K562 (cell line): ENCODE results near the gene C19orf85. TPM values are rescaled to one million over a fixed set of nuclear protein-coding genes. Genes with fewer than 3 reads are reported as not detected.

Experiments used
- ATF1 ChIP-seq, 2 experiments: fragments of 450-650 bp in 1 of 2; IDR thresholded peaks; 2 replicates each; pipeline ENCODE4 v1.6.1; 2016; ENCODE audit warnings: missing compliant biosample characterization in 1 of 2, missing genetic modification characterization in 1 of 2
- MAZ ChIP-seq, 2 experiments: fragments of 450-650 bp in 1 of 2; sonication (generic) in 1 of 2; formaldehyde crosslinking; IDR thresholded peaks in 1 of 2; conservative IDR thresholded peaks in 1 of 2; 2 replicates each; pipeline versions ENCODE4 v1.4.0 to v1.5.0; 2020; ENCODE audit warnings: mild to moderate bottlenecking in 1 of 2, missing genetic modification reagents in 1 of 2
- MNT ChIP-seq, 2 experiments: fragments of 450-650 bp; conservative IDR thresholded peaks; 2 replicates each; pipeline ENCODE4 v1.6.1; 2017; ENCODE audit warnings: mild to moderate bottlenecking in 2 of 2, moderate library complexity in 2 of 2
- OTX1 ChIP-seq: fragments of 450-650 bp; formaldehyde crosslinking; IDR thresholded peaks from 2 replicates; pipeline ENCODE4 v1.4.0; 2022; ENCODE audit warnings: mild to moderate bottlenecking
- POLR2A ChIP-seq: fragments of 450-650 bp; conservative IDR thresholded peaks from 2 replicates; pipeline ENCODE4 v1.6.1; 2016
- RB1 ChIP-seq: fragments of 450-650 bp; IDR thresholded peaks from 2 replicates; pipeline ENCODE4 v1.6.1; 2017; ENCODE audit warnings: low read depth, mild to moderate bottlenecking
- SMARCB1 ChIP-seq: IDR thresholded peaks from 2 replicates; pipeline ENCODE4 v1.6.1; 2011; ENCODE audit warnings: improper control_type of control experiment, low read depth; ENCODE audit not compliant: insufficient read length
- ZBTB5 ChIP-seq: fragments of 450-650 bp; IDR thresholded peaks from 2 replicates; pipeline ENCODE4 v1.6.1; 2017; ENCODE audit warnings: antibody characterized with exemption
- ZNF23 ChIP-seq: fragments of 250-450 bp; sonication (Bioruptor Pico); IDR thresholded peaks from 2 replicates; pipeline ENCODE4 v1.4.0; 2020; ENCODE audit warnings: mild to moderate bottlenecking
- ZNF232 ChIP-seq: sonication (generic); formaldehyde crosslinking; IDR thresholded peaks from 2 replicates; pipeline ENCODE4 v1.8.0; 2022; ENCODE audit warnings: mild to moderate bottlenecking, missing genetic modification reagents
- ZNF408 ChIP-seq: fragments of 250-450 bp; sonication (Bioruptor Pico); IDR thresholded peaks from 2 replicates; pipeline ENCODE4 v1.4.0; 2020; ENCODE audit warnings: low read depth, mild to moderate bottlenecking, moderate library complexity
- ZNF780A ChIP-seq: fragments of 250-450 bp; sonication (Bioruptor Pico); IDR thresholded peaks from 2 replicates; pipeline ENCODE4 v1.5.0; 2021; ENCODE audit warnings: mild to moderate bottlenecking
- polyA plus RNA-seq, 8 experiments: library from polyadenylated mRNA; depleted of rRNA in 4 of 8; stranded (reverse) in 5 of 8; unstranded in 3 of 8; fragments of >200 nt; fragmentation: Nextera tagmentation in 2 of 8; fragmentation: Illumina TruSeq in 1 of 8; extraction: Ambion mirVana in 2 of 8; extraction: Trizol in 1 of 8; gene quantifications; 2 replicates each; pipeline versions ENCODE4 v1.2.1 to v1.2.3, GENCODE V29; 2011 to 2014; ENCODE audit warnings: inconsistent platforms in 1 of 8, missing spikeins in 1 of 8
- total RNA-seq, 7 experiments: library from RNA; depleted of rRNA in 6 of 7; stranded (reverse); fragments of >200 nt in 6 of 7; fragmentation: Illumina TruSeq in 2 of 7; extraction: Trizol in 2 of 7; gene quantifications; 2 replicates each; pipeline versions ENCODE4 v1.2.1 to v1.2.3, GENCODE V29; 2011 to 2021; ENCODE audit warnings: low replicate concordance in 1 of 7
- TF ChIP-seq, protein P1 (sequence below): sonication (generic); formaldehyde crosslinking; IDR thresholded peaks from 2 replicates; pipeline ENCODE4 v1.8.1; 2022; ENCODE audit warnings: missing genetic modification reagents
- TF ChIP-seq, protein P2 (sequence below), 3 experiments: IDR thresholded peaks in 2 of 3; conservative IDR thresholded peaks in 1 of 3; 2 replicates each; pipeline ENCODE4 v1.5.1; 2011 to 2012; ENCODE audit warnings: low read length in 3 of 3, mild to moderate bottlenecking in 3 of 3, control low read depth in 2 of 3, improper control_type of control experiment in 1 of 3, inconsistent platforms in 1 of 3, low read depth in 1 of 3, mixed read lengths in 1 of 3, moderate library complexity in 1 of 3; ENCODE audit not compliant: insufficient read depth in 2 of 3
- TF ChIP-seq, protein P3 (sequence below), 3 experiments: fragments of 200-800 bp in 1 of 3; fragments of 250-450 bp in 1 of 3; fragments of 450-650 bp in 1 of 3; sonication (Bioruptor Pico) in 1 of 3; sonication (Bioruptor generic) in 1 of 3; formaldehyde crosslinking in 1 of 3; IDR thresholded peaks; 2 replicates each; pipeline versions ENCODE4 v1.6.1 to v1.8.0; 2016 to 2022; ENCODE audit warnings: mild to moderate bottlenecking in 2 of 3, missing genetic modification characterization in 2 of 3, missing compliant biosample characterization in 1 of 3, moderate library complexity in 1 of 3

C19orf85 gene
- total and polyA plus RNA-seq, 9 of the 15 experiments (the other 6 are each of a cell fraction or from before 2014, with no cell fraction given), result not detected

DNA sequence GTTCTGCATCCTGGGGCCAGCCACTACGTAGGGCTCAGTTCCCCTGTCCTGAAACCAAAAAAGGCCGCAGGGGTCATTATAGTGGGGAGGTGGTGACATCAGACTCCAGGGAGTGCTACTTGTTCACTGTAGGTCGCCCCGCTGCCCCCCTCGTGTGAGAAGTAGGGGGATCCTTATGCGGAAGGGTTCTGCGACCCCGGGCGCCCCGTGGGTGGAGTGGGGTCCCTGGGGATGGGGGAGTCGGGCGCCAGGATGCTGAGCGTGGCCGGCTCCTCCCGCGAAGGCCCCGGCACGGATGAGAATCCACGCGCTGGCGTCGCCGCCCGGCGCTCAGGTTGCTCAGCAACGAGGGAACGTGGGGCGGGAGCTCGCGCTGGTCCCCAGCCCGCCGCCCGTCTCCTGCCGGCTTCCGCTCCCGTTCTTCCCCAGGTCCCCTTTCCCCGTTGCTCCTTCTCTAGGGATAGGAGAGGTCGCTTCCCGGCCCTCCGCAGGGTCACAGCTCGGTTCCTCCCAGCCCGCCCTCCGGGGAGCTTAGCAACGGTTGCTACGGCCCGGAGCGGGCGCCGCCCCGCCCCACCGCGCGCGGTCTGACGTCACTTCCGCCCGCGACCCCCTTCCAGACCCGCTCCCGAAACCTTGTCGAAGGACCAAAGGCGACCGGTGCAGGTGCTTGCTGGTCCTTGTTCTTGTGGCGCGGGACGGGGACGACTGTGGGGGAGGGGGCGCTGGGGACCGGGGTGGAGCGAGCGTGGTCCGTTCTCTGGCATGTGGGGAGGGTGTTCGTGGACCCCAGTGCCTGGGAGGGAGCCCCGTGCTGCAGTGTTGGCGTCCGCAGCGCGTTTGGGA is 20.3 kb upstream of the C19orf85 start, which contains the start of gene NAT14 (continued):
- TF ChIP-seq ZNF232 (CRISPR knock-in tag), result no peak
- TF ChIP-seq ZNF408 (CRISPR knock-in tag), result no peak
- TF ChIP-seq ZNF23 (CRISPR knock-in tag), result no peak
- TF ChIP-seq, protein P1, sequence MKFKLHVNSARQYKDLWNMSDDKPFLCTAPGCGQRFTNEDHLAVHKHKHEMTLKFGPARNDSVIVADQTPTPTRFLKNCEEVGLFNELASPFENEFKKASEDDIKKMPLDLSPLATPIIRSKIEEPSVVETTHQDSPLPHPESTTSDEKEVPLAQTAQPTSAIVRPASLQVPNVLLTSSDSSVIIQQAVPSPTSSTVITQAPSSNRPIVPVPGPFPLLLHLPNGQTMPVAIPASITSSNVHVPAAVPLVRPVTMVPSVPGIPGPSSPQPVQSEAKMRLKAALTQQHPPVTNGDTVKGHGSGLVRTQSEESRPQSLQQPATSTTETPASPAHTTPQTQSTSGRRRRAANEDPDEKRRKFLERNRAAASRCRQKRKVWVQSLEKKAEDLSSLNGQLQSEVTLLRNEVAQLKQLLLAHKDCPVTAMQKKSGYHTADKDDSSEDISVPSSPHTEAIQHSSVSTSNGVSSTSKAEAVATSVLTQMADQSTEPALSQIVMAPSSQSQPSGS (CRISPR knock-in tag), result 0 out of 2 replicates have a peak, but pooled peaks have one; percentile 1
- no peak for TF ChIP-seq SMARCB1
- TF ChIP-seq, protein P2, sequence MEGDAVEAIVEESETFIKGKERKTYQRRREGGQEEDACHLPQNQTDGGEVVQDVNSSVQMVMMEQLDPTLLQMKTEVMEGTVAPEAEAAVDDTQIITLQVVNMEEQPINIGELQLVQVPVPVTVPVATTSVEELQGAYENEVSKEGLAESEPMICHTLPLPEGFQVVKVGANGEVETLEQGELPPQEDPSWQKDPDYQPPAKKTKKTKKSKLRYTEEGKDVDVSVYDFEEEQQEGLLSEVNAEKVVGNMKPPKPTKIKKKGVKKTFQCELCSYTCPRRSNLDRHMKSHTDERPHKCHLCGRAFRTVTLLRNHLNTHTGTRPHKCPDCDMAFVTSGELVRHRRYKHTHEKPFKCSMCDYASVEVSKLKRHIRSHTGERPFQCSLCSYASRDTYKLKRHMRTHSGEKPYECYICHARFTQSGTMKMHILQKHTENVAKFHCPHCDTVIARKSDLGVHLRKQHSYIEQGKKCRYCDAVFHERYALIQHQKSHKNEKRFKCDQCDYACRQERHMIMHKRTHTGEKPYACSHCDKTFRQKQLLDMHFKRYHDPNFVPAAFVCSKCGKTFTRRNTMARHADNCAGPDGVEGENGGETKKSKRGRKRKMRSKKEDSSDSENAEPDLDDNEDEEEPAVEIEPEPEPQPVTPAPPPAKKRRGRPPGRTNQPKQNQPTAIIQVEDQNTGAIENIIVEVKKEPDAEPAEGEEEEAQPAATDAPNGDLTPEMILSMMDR (IDR thresholded peaks at IDR 0.05 in 2 of 3, conservative IDR thresholded peaks at IDR 0.05 in 1 of 3; ENCODE audit: insufficient read depth in 2 of 3, low read depth in 1 of 3, low read length in 3 of 3), result no peak
- TF ChIP-seq RB1, result peak; percentile 64
- TF ChIP-seq, protein P3, sequence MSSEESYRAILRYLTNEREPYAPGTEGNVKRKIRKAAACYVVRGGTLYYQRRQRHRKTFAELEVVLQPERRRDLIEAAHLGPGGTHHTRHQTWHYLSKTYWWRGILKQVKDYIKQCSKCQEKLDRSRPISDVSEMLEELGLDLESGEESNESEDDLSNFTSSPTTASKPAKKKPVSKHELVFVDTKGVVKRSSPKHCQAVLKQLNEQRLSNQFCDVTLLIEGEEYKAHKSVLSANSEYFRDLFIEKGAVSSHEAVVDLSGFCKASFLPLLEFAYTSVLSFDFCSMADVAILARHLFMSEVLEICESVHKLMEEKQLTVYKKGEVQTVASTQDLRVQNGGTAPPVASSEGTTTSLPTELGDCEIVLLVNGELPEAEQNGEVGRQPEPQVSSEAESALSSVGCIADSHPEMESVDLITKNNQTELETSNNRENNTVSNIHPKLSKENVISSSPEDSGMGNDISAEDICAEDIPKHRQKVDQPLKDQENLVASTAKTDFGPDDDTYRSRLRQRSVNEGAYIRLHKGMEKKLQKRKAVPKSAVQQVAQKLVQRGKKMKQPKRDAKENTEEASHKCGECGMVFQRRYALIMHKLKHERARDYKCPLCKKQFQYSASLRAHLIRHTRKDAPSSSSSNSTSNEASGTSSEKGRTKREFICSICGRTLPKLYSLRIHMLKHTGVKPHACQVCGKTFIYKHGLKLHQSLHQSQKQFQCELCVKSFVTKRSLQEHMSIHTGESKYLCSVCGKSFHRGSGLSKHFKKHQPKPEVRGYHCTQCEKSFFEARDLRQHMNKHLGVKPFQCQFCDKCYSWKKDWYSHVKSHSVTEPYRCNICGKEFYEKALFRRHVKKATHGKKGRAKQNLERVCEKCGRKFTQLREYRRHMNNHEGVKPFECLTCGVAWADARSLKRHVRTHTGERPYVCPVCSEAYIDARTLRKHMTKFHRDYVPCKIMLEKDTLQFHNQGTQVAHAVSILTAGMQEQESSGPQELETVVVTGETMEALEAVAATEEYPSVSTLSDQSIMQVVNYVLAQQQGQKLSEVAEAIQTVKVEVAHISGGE (CRISPR knock-in tag; IDR thresholded peaks at IDR 0.05), result peak in 2 of 3 experiments; percentile 45 to 67; a peak in 2 of 6 replicates
- TF ChIP-seq POLR2A, result peak; percentile 64
- TF ChIP-seq MNT (conservative IDR thresholded peaks at IDR 0.05), result peak in 1 of 2 experiments; percentile 74; a peak in 3 of 4 replicates
- TF ChIP-seq ZNF780A, result 0 out of 2 replicates have a peak, but pooled peaks have one; percentile 17
- TF ChIP-seq ATF1 (CRISPR knock-in tag; IDR thresholded peaks at IDR 0.05), result peak; percentile 69
- TF ChIP-seq ATF1 (tag; IDR thresholded peaks at IDR 0.05), result peak; percentile 93
- peak; percentile 81 to 83 for TF ChIP-seq MAZ (CRISPR knock-in tag; conservative IDR thresholded peaks at IDR 0.05 in 1 of 2, IDR thresholded peaks at IDR 0.05 in 1 of 2)
- TF ChIP-seq ZBTB5, result no peak
- TF ChIP-seq OTX1, result no peak
